Measurements from ENCODE around the gene MSL3.

Gene MSL3, protein sequence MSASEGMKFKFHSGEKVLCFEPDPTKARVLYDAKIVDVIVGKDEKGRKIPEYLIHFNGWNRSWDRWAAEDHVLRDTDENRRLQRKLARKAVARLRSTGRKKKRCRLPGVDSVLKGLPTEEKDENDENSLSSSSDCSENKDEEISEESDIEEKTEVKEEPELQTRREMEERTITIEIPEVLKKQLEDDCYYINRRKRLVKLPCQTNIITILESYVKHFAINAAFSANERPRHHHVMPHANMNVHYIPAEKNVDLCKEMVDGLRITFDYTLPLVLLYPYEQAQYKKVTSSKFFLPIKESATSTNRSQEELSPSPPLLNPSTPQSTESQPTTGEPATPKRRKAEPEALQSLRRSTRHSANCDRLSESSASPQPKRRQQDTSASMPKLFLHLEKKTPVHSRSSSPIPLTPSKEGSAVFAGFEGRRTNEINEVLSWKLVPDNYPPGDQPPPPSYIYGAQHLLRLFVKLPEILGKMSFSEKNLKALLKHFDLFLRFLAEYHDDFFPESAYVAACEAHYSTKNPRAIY

DNA sequence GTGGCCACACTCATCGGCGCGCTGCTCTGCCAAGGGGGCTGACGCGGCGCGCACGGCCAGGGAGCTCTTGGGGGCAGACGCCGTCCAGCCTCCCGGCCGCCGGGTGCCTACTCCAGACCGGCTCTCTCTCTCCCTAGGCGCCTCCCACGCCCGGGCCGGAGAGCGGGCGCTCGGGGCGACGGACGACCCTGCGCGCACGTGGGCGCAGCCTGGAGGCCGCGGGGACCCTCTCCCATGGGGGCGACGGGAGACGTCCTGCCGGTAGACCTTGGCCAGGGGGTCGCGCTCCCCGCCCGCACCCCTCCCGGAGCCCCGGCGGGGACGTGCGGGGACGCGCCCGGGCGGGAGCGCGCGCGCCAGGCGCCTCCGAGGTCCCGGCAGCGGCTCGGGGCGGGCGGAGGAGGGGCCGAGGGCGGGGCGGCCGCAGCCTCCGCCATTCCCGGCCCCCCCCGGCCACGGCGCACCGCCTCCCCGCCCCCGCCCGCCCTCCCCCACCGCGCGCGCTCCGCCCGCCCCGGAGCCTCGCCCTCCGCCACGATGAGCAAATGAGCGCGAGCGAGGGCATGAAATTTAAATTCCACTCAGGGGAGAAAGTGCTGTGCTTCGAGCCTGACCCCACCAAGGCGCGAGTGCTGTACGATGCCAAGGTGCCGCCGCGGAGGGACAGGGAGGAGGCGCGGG is at the start of gene MSL3:
MSL3 (plus strand) TSS at position 519 of the 681 bp plus-strand sequence; CDS start at position 546, 27 bp downstream.
- peak; percentile 66 to 74 for DNase-seq

DNA sequence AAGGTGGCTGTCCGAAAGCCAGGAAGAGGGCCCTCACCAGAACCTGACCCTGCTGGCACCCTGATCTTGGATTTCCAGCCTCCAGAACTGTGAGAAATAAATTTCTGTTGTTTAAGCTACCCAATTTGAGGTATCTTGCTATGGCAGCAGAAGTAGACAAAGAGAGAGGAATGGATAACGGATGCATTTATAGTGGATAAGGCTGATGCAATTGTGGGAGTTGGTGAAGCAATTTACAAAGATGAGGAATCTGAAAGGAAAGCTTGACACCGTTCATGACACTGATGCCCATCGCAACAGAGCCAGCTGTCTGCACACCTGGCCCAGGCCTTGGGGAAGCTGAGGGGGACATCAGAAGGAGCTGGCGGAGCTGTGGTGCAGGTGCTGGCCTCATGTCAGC is 35.7 kb upstream of the MSL3 start:
- no peak for DNase-seq

DNA sequence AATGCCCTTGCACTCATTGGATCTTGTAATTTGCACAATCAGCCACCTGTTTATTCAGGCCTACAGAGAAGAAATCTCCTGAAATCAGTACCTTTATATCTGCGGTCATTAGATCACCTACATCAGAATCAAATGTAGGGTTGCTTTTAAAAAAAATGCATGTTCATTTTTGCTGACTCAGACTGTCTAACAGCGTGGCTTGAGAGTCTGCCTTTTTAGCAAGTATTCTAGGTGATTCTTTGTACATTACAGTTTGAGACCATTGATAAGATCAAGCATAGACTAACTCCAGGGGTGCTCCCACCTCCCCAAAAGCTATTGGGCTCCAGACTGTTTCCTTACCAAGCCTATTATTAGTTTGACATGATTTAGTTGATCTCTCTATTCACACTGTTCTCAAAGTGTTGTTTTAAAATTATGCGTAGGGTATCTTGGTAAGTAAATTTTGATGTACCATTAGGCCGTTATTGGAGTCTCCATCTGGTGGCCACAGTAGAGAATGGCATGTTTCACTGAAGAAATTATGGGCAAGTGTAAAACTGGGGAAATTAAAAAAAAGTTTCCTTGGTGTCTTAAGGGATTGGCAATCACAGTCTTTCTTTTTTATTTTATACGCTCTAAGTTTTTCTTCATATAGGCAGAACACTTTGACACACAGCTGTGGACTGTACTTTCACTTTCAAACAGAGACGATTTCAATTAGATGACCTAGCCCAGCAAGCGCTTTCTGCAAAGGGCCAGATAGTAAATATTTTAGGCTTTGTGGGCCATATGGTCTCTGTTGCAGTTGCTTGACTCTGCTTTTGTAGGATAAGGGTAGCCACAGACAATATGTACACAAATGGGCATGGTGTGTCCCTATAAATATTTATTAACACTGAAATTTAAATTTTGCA is 33.7 kb upstream of the MSL3 start:
- DNase-seq = peak; percentile 7 to 40

DNA sequence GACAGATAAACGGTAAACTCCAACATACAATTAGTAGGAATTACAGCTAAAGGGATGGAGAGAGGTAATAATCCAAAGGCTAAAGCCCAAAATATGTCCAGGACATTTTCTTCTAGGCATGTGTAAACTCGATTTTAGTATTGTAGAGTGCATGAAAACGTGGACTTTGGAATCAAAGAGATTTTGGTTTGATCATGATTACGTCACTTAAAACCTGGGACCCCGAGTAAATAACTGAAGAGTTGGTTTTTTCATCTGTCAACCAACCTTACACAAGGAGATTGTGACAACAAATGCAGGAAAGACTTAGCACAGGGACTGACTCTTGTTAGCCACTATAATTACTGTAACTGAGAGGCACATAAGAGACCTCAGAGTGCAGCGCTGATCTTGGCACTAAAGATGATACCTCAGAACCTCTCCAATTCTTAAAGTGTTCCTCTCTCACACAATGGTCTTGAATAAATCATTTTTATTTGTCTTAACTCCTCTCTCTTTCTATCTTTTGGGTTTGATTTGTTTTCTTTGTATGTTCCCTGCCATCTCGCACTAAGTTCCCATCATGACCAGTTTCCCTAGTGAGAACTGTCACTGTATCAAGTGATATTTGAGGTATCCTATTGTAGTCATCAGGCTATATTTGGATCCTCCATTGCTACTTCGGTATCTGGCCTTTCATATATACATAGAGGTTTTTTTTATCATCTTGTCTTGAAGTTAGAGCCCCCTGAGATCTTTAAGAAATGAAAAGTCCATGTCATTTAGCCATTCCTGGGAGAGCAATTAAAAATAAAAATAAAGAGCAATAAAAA is 32.2 kb upstream of the MSL3 start:
- no peak for DNase-seq

DNA sequence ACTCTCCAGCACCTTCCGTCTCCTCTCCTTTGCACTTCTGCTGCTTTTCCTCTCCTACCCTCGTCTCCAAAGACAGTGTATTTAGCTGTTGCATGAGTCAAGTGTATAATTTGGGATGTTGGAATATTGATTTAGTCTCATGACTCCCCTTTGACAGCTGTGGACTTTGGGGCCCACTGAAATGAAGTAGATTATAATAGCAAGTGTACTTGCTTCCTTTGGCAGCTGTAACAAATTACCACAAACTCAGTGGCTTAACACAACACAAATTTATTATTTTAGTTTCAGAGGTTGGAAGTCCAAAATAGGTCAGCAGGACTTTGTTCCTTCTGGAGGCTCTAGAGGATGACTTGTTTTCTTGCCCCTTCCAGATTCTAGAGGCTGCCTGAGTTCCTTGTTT is 29.5 kb upstream of the MSL3 start:
- DNase-seq = no peak

DNA sequence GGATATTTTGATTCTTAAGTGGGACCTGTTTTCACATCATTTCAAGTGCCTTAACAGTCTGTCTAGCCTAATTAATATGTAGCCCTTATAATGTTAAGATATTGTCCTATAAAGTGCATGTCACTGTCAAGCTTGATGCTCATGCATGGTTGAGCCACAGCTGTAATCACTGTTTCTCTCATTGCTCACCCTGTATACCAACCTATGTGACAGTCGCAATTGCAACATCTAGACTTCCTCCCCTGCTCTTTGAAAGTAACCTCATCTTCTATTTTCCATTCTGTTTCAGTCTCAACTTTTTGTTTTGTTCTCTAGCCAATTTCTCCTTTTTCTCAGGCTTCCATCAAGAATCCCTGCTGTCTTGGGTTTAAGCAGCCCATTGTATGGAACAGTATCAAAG is 24.4 kb upstream of the MSL3 start:
- DNase-seq = no peak

DNA sequence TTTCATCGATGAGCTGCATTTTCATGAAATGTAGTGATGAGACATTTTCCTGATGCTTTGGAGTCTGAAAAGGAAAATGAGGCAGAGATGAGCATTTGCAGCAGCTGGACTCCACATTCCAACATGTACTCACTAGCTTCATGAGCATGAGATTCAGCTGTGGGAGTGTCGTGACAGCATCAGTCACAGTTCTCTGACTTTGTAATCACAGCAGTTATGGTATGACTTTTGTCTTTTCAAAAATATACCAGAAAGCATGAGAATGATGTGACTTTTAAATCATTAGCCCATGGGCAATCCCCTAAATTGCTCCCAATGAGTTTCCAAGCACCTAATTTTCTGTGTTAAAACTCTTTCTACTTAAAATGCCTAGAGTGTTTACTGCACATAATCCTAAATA is 18.3 kb upstream of the MSL3 start:
- no peak for DNase-seq

DNA sequence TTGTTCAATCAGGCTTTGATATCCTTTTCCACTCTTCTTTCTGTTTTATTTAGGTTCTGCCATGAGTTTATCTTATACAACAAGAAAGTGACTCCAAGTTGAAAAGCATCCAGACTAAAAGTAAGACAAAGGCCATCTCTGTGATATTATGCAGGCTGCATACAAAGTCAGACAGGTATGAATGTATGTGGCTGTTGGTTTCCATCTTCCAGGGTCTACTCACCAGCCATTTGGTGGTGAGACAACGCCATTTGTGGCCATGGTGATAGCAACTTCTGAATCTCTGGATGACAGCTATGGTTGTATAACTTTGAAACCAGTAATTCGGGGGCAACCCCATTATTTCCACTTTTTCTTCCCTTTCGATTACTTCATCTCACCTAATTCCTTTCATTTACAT is 17.2 kb upstream of the MSL3 start:
- DNase-seq = no peak

DNA sequence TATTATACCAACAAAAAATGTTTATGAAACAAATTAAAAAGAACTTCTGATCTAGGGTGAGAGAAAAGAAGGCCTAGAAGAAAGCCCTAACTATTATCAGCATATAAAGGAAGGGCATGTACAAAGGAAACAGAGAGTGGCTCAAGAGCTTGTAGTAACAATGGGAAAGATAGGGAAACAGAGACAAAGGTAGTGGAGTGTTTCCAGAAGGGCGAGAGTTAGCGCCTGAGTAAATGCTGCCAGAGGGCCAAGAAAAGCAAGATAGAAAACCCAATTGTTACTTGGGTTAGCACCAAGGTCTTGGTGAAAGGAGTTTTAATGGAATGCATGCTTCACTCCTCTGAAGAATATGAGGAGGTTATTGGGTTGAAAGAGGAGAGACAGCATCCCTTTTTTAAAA is 16.5 kb upstream of the MSL3 start:
- no peak for DNase-seq

DNA sequence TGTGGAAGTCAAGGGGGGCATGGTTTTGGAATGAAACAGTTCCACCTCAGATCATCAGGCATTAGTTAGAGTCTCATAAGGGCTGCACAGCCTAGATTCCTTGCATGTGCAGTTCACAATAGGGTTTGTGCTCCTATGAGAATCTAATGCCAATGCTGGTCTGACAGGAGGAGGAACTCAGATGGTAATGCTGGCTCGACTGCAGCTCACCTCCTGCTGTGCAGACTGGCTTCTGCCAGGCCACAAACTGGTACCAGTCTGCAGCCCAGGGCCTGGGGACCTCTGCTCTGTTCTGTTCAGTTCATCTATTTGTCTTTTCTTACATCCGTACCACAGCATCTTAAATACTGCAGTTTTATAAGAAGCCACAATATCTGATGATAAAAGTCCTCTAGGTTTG is 12.2 kb upstream of the MSL3 start:
- no peak for DNase-seq

DNA sequence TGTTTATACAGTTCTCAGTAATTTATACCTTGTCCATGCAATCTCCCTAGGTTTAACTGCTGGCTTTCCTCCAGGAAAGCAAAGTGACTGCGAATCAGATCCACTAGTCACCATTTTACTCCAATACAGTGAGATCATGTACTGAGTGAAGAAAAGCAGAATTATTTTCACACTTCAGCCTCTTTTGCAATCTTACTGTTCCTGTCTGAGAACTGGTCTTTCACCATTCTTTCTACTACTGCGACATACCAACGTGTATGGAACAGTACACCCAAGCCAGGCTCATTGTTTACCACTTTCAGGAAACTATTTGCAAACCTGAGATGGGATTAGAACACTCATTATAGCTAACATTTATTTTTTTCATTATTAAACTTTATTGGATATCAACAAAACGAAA is 8.0 kb upstream of the MSL3 start:
- no peak for DNase-seq

DNA sequence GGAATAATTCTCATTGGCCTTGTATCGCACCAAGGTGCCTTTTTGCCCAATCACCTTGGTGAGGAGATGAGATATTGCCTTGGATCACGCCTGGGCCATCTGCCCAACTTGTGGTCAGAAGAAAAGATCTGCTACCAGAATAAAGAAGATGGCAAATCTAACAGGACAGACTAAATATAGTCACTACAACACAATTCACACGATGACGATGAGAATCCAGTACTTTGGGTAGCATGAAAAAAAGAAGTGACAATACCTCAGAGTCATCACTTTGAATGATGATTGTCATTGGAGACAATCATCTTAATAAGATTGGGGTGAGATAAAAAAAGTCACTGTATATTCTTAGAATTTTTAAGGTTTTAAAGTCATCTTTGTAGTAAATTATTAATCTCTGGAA is 7.3 kb upstream of the MSL3 start:
- no peak for DNase-seq

DNA sequence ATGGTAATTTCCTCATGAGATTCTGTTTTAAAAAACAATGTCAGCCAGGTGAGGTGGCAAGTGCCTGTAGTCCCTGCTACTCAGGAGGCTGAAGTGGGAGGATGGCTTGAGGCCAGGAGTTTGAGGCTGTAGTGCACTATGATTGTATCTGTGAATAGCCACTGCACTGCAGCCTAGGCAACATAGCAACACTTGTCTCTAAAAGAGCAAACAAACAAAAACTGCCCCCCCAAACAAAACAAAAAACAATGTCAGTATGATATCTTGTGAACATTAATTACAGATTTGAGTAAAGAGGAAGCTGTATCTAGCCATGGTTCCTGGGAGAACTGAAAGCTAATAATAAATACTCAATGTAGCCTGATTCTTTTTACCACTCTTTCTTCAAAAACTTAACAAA is 6.8 kb upstream of the MSL3 start:
- DNase-seq = no peak

DNA sequence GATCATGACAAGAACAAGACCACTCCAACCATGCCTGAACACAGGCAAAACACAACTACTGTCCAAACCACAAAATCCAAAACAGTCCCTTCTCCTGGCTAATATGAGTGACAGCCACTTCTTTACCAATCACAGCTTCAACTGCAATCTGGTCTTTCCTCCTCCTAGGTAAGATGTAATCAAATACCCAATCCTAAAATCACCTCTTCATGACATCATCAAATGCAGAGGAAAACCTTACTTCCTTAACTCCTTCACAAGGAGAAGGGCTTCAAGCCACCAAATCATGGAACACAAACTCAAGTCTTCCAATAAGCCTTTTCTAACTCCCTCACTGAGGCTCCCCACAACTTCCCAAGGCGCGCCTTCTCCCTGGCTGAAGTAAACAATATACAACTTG is 4.4 kb upstream of the MSL3 start:
- DNase-seq = no peak

DNA sequence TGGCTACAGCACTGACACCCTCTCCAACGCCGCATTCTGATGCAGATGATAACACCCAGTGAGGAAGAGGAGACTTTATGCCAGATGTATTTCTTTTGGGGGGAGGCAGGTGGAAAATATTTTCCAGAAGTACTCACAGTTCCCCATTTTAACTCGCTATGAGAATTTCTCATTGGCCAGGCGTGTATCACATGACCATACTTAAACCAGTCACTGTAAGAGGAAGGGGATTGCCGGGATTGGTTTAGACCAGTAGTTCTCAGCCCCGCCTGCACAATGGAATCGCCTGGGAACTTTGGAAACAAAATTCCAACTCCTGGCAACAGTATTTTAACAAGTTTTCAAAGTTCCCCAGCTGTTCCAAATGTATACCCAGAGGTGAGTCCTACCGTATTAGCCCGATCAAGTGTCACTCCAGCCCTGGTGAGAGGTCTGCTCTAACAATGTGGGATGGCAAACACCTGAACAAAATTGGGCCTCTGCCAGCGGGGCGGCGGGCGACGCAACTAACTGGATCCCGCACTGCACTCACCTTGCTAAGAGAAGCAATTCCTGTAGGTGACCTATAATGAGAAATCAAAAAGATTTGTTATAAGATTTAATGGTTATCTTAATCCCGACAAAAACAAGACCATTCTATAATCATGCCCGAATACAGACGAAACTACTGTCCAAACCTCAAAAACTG is 2.9 kb upstream of the MSL3 start:
- DNase-seq = no peak

DNA sequence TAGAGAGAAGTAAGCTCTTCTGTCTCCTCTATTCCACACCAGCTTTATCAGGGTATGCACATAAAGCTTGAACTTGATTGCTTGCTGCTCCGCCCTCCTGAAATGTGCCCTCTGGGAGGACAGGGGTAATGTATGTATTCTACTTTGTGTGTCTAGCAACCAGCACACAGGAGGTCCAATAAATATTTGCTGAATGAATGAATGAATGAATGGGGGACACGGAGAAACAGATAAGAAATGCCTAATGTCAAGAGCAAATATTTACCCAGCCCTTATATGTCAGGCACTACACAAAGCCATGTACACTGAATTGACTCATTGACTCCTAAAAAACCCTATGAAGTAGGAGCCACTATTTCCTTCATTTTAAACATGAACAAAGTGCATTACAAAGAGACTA is 2.3 kb upstream of the MSL3 start:
- no peak for DNase-seq

DNA sequence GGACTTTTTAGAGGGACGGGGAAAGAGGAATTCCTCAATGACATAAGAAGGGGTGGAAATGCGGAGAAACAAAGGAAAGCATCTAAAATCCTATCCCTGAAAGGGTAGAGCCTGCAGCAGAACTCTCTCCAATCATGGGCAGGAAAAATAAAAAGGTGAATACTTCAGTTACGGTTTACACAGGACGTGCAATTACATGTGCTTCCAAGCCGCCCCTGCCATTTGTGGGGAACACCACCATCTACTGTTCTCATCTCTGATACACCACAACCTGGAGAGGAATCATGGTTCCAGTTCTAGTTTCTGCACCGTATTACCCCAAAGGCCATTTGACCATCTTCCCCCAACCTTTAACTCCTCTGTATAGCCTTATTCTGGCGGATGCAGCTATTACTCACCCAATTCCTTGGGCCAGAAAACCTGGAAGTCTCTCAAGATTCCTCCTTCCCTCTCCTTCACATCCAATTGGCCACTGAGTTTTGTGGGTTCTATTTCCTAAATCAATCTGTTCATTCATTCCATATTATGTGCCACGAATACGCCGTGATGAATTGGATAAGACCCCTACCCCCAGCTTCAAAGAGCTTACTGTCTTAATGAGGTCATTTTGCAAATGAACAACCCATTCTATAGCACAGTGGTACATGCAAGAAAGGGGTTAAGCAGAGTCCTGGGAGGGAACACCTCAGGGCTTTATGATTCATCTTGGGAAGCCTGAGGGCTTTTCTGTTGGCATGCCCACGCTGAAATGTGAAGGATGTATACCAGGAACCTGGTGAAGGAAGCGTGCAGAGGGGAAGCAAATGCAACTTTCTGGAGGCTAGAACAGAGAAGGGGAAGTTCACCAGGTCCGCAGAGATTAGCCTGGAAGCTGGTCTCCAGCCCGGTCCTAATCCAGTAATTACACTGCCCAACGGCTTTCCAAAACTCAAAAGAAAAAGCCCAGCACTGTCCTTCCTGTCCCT is 1.4 kb upstream of the MSL3 start:
- no peak for DNase-seq

DNA sequence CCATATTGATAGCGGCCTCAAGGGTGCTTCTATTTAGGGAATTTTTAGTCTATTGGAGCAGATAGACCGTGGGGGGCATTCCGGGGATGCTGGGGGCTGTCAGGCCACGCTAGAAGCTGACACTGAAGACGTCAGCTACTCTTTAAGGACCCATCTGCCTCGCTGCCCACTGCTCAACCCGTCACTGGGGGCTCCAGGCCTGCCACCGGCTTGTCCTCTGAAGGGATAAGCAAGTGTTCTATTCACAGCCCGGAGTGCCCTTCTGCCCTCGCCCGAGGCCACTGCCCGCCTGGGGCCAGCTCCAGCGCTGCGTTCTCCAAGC is 679 bp upstream of the MSL3 start:
- no peak for DNase-seq

DNA sequence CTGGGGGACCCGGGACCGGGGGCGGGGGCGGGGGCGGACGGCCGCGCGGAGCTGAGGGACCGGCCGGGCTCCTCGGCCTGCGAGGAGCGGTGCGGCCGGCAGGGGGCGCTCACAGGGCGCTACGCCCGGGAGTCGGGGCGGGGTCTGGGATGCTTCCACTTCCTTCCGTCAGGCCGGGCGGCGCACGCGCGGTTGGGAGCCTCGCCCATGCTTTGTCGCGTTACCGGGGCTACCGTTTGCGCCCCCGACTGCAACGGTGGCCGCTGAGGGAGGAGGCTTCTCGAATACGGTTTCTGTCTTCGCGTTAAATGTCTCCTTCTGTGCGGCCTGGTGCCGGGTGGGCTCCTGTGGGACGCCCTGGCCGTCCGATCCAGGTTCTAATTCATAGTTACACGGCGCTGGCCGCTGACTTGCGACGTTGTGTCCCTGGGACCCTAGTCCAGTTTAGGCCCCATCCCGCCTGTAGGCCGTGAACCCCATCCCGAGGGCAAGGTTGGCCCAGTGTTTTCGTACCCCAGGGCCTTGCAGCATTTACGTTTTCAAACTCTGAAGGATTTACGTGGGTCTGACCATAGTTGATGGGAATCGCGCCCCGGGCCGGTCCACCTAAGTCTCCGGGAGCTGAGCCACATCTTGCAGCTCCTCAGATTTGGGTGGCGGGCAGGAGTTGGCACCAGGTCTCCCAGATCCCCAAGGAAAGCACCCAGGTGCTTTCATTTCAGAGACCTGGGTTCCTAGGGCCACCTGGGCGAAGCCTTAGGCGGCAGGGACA is 549 bp downstream of the MSL3 start:
- peak; percentile 92 for DNase-seq

DNA sequence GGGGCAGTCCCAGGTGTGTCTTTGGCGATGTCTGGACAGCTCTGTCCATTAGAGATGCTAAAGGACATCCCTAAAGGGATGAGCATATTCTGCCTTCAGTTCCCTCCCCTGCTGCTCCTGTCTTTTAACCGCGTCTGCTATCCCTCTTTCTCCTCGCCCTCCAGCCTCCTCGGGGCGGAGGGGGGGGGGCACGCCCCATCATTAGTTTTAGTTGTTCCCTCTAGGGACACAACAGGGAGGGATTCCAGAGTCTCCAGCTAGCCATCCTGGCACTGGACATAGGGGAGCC is 1.1 kb downstream of the MSL3 start:
- DNase-seq = no peak
